ENCODE data around the gene GLMP. TPM values are rescaled to one million over a fixed set of nuclear protein-coding genes. Genes with fewer than 3 reads are reported as not detected.

The GLMP gene
- total and polyA plus RNA-seq, 2 of the 13 experiments (the other 11 are each of a cell fraction or from before 2014, with no cell fraction given), result 44.6 to 75.8 TPM

- TF ChIP-seq ZNF816 (CRISPR knock-in tag; IDR thresholded peaks at IDR 0.05; ENCODE audit: borderline replicate concordance) (0 out of 2 replicates have a peak, but pooled peaks have one; percentile 45), ZNF225 (CRISPR knock-in tag; IDR thresholded peaks at IDR 0.05) (no peak), CBFB (CRISPR knock-in tag; IDR thresholded peaks at IDR 0.05) (peak; percentile 81), NFE2L1 (CRISPR knock-in tag; IDR thresholded peaks at IDR 0.05; ENCODE audit: borderline replicate concordance) (no peak), FOXO1 (CRISPR knock-in tag; IDR thresholded peaks at IDR 0.05) (peak; percentile 56; the same call in 1 of the 2 replicates), ZNF362 (CRISPR knock-in tag; IDR thresholded peaks at IDR 0.05; ENCODE audit: borderline replicate concordance) (no peak), ZNF101 (CRISPR knock-in tag; IDR thresholded peaks at IDR 0.05; ENCODE audit: borderline replicate concordance, low read depth) (no peak), ARID2 (CRISPR knock-in tag; IDR thresholded peaks at IDR 0.05; ENCODE audit: borderline replicate concordance) (no peak), ZNF674 (CRISPR knock-in tag; IDR thresholded peaks at IDR 0.05; ENCODE audit: low read depth) (no peak), ARNTL (CRISPR knock-in tag; IDR thresholded peaks at IDR 0.05) (peak; percentile 48; the same call in 1 of the 2 replicates), NR2F6 (IDR thresholded peaks at IDR 0.05) (no peak), NR2F6 (CRISPR knock-in tag; IDR thresholded peaks at IDR 0.05) (0 out of 2 replicates have a peak, but pooled peaks have one; percentile 45), BORCS8-MEF2B (CRISPR knock-in tag; IDR thresholded peaks at IDR 0.05) (peak; percentile 54; the same call in 1 of the 2 replicates), FUBP1 (CRISPR knock-in tag; IDR thresholded peaks at IDR 0.05; ENCODE audit: borderline replicate concordance) (peak; percentile 69; the same call in 1 of the 2 replicates), NR2C2 (CRISPR knock-in tag; IDR thresholded peaks at IDR 0.05; ENCODE audit: borderline replicate concordance) (peak; percentile 84), PHF21A (CRISPR knock-in tag; IDR thresholded peaks at IDR 0.05) (peak; percentile 76; the same call in 1 of the 2 replicates), FIP1L1 (IDR thresholded peaks at IDR 0.05; ENCODE audit: borderline replicate concordance, insufficient read depth, low read depth, low read length) (no peak), PLSCR1 (CRISPR knock-in tag; IDR thresholded peaks at IDR 0.05; ENCODE audit: borderline replicate concordance) (no peak), RAD21 (CRISPR knock-in tag; IDR thresholded peaks at IDR 0.05) (0 out of 2 replicates have a peak, but pooled peaks have one; percentile 10), MBD4 (IDR thresholded peaks at IDR 0.05; ENCODE audit: borderline replicate concordance, low read length) (no peak), ZBTB1 (CRISPR knock-in tag; IDR thresholded peaks at IDR 0.05; ENCODE audit: borderline replicate concordance) (no peak), ZNF615 (CRISPR knock-in tag; IDR thresholded peaks at IDR 0.05; ENCODE audit: borderline replicate concordance) (peak; percentile 20; the same call in 1 of the 2 replicates), YEATS4 (CRISPR knock-in tag; IDR thresholded peaks at IDR 0.05; ENCODE audit: borderline replicate concordance) (peak; percentile 84; the same call in 1 of the 2 replicates), ADNP (CRISPR knock-in tag; IDR thresholded peaks at IDR 0.05) (no peak), ZNF737 (CRISPR knock-in tag; IDR thresholded peaks at IDR 0.05; ENCODE audit: borderline replicate concordance) (no peak), SOX6 (IDR thresholded peaks at IDR 0.05) (no peak), SOX6 (CRISPR knock-in tag; IDR thresholded peaks at IDR 0.05) (peak; percentile 76), ZNF709 (CRISPR knock-in tag; IDR thresholded peaks at IDR 0.05) (peak; percentile 89; the same call in 1 of the 2 replicates)
These were observed 12.8 kb downstream of the GLMP start, which contains the start of gene SMG5 (continued) for GRCh38 chr1:156282479-156283222.
